K562 (cell line): ENCODE measurements around the gene MPPED1. TPM values are rescaled to one million over a fixed set of nuclear protein-coding genes. Genes with fewer than 3 reads are reported as not detected.

Experiments used
- ATAC-seq: fragments of 200-7000 bp; cut with Tn5 transposase; 3 replicates; pipeline ENCODE4 v1.9.1; 2020; ENCODE audit warnings: moderate library complexity
- BruUV-seq: library from RNA; stranded (reverse); fragments of 400-500 nt; replicated peaks from 2 replicates; lab custom pipeline; 2021; lab: Mats Ljungman, UMichigan
- CTCF ChIA-PET: fragments of 300-600 bp; formaldehyde crosslinking; extraction: SDS; loops from one replicate; lab custom pipeline; 2021; ENCODE audit warnings: low intra/inter-chr PET ratio; lab: Yijun Ruan, JAX
- POLR2A ChIA-PET: fragments of 300-600, 350-650 bp; sonication (Branson Sonifier 250); formaldehyde crosslinking; extraction: SDS; loops from one replicate; lab custom pipeline; 2021; ENCODE audit warnings: antibody characterized with exemption, inconsistent platforms; lab: Yijun Ruan, JAX
- DNase-seq, 4 experiments: peaks; one replicate each; pipeline versions ENCODE4 v3.0.0 to v3.0.0-alpha.2; 2011 to 2018; ENCODE audit warnings: low spot score in 3 of 4, mixed read lengths in 3 of 4; ENCODE audit errors: extremely low read depth in 1 of 4
- FAIRE-seq: peaks from 2 replicates; lab custom pipeline; 2011; peaks lifted over from hg19 to GRCh38; lab: Jason Lieb, UNC
- H2AFZ ChIP-seq: 2 replicates; pipeline ENCODE4 v1.6.0; 2011; ENCODE audit warnings: low read depth, low read length, control low read depth, inconsistent platforms
- H3K27ac ChIP-seq: fragments of 200-600 bp; 3 replicates; pipeline ENCODE4 v1.8.0; 2011; ENCODE audit warnings: low read depth, mild to moderate bottlenecking, control low read depth, inconsistent platforms, low read length, moderate library complexity, mixed read lengths; ENCODE audit errors: extremely low read depth
- H3K27me3 ChIP-seq, 2 experiments: fragments of 300-600 bp in 1 of 2; 2 replicates in 1 of 2; 3 replicates in 1 of 2; pipeline versions ENCODE4 v1.6.0 to v1.8.0; 2011; ENCODE audit warnings: inconsistent platforms in 2 of 2, low read length in 2 of 2, mild to moderate bottlenecking in 1 of 2, mixed read lengths in 1 of 2, moderate library complexity in 1 of 2; ENCODE audit not compliant: control insufficient read depth in 2 of 2, insufficient read depth in 2 of 2
- H3K36me3 ChIP-seq: fragments of 300-600 bp; 3 replicates; pipeline ENCODE4 v1.8.0; 2011; ENCODE audit warnings: mild to moderate bottlenecking, low read length, inconsistent platforms; ENCODE audit not compliant: control insufficient read depth, insufficient read depth
- H3K4me1 ChIP-seq, 2 experiments: fragments of 200-600 bp in 1 of 2; replicated peaks in 1 of 2; 2 replicates in 1 of 2; 3 replicates in 1 of 2; pipeline versions ENCODE4 v1.5.1 to v1.8.0; 2011; ENCODE audit warnings: inconsistent platforms in 2 of 2, low read length in 2 of 2, mild to moderate bottlenecking in 1 of 2, mixed read lengths in 1 of 2, moderate library complexity in 1 of 2; ENCODE audit not compliant: control insufficient read depth in 2 of 2, insufficient read depth in 2 of 2
- H3K4me2 ChIP-seq: 2 replicates; pipeline ENCODE4 v1.6.1; 2011; ENCODE audit warnings: low read length, control low read depth, inconsistent platforms, mixed read lengths; ENCODE audit not compliant: insufficient read depth
- H3K4me3 ChIP-seq: fragments of 200-600 bp; sonication (generic), shearing (Covaris generic); 2 replicates; pipeline ENCODE4 v1.5.1; 2016; ENCODE audit warnings: control low read depth, inconsistent platforms
- H3K79me2 ChIP-seq: fragments of 200-600 bp; 3 replicates; pipeline ENCODE4 v1.8.0; 2011; ENCODE audit warnings: low read length, inconsistent platforms; ENCODE audit not compliant: control insufficient read depth, insufficient read depth
- H3K9ac ChIP-seq, 2 experiments: 2 replicates each; pipeline versions ENCODE4 v1.6.0 to v1.6.1; 2011; ENCODE audit warnings: low read depth in 2 of 2, low read length in 2 of 2, control low read depth in 1 of 2, inconsistent platforms in 1 of 2, mild to moderate bottlenecking in 1 of 2, mixed read lengths in 1 of 2; ENCODE audit not compliant: insufficient read depth in 1 of 2
- H3K9me1 ChIP-seq: one replicate; pipeline ENCODE4 v1.6.0; 2011; ENCODE audit warnings: inconsistent platforms, mild to moderate bottlenecking, low read length, moderate library complexity; ENCODE audit not compliant: control insufficient read depth, insufficient read depth
- H3K9me3 ChIP-seq: replicated peaks from 2 replicates; pipeline ENCODE4 v1.5.1; 2011; ENCODE audit warnings: low read depth, low read length, inconsistent platforms; ENCODE audit not compliant: control insufficient read depth, insufficient read depth
- H4K20me1 ChIP-seq: replicated peaks from 2 replicates; pipeline ENCODE4 v1.6.1; 2011; ENCODE audit warnings: low read length, inconsistent platforms, mixed read lengths; ENCODE audit not compliant: control insufficient read depth, insufficient read depth
- ELF1 ChIP-seq: fragments of 200-800 bp; sonication (Bioruptor generic); IDR thresholded peaks from 2 replicates; pipeline ENCODE4 v1.6.1; 2016; ENCODE audit warnings: missing genetic modification characterization, missing compliant biosample characterization
- HEY1 ChIP-seq: fragments of 250-450 bp; sonication (Bioruptor Pico); IDR thresholded peaks from 2 replicates; pipeline ENCODE4 v1.5.0; 2020; ENCODE audit warnings: mild to moderate bottlenecking, moderate library complexity, borderline replicate concordance
- MLX ChIP-seq, 2 experiments: fragments of 450-650 bp in 1 of 2; sonication (generic) in 1 of 2; formaldehyde crosslinking; conservative IDR thresholded peaks; 2 replicates each; pipeline versions ENCODE4 v1.4.0 to v1.8.1; 2020 to 2022; ENCODE audit warnings: mild to moderate bottlenecking in 1 of 2, missing genetic modification reagents in 1 of 2
- PRPF4 ChIP-seq: fragments of 200-400 bp; formaldehyde crosslinking; IDR thresholded peaks from one replicate; pipeline ENCODE4 v1.6.1; 2017; ENCODE audit warnings: low read length, low read depth, mild to moderate bottlenecking; ENCODE audit not compliant: insufficient read depth, poor library complexity, severe bottlenecking
- SMARCA5 ChIP-seq: fragments of 450-650 bp; IDR thresholded peaks from 2 replicates; pipeline ENCODE4 v1.6.1; 2016
- ZNF717 ChIP-seq: fragments of 250-450 bp; sonication (Bioruptor Pico); IDR thresholded peaks from 2 replicates; pipeline ENCODE4 v1.5.0; 2021
- WGBS: fragments of 100-300 bp; shearing (Covaris generic); methylation state at CpG from one replicate; pipeline ENCODE4 v1.1.6; 2016; ENCODE audit warnings: low coverage, mixed read lengths; ENCODE audit not compliant: insufficient coverage; ENCODE audit errors: missing lambda C conversion rate; 5-methylcytosine and 5-hydroxymethylcytosine counted together
- in situ Hi-C: fragments of 300-500 bp; cut with MboI; formaldehyde crosslinking; loops from 4 replicates; pipeline ENCODE4 v1.15.0; 2018; ENCODE audit warnings: inconsistent platforms, mixed read lengths
- intact Hi-C: fragments of 100-400 bp; cut with micrococcal nuclease; formaldehyde crosslinking; loops from 2 replicates; pipeline ENCODE4 v1.14.2; 2022
- polyA plus RNA-seq, 8 experiments: library from polyadenylated mRNA; depleted of rRNA in 4 of 8; stranded (reverse) in 5 of 8; unstranded in 3 of 8; fragments of >200 nt; fragmentation: Nextera tagmentation in 2 of 8; fragmentation: Illumina TruSeq in 1 of 8; extraction: Ambion mirVana in 2 of 8; extraction: Trizol in 1 of 8; gene quantifications; 2 replicates each; pipeline versions ENCODE4 v1.2.1 to v1.2.3, GENCODE V29; 2011 to 2014; ENCODE audit warnings: inconsistent platforms in 1 of 8, missing spikeins in 1 of 8
- total RNA-seq, 7 experiments: library from RNA; depleted of rRNA in 6 of 7; stranded (reverse); fragments of >200 nt in 6 of 7; fragmentation: Illumina TruSeq in 2 of 7; extraction: Trizol in 2 of 7; gene quantifications; 2 replicates each; pipeline versions ENCODE4 v1.2.1 to v1.2.3, GENCODE V29; 2011 to 2021; ENCODE audit warnings: low replicate concordance in 1 of 7
- TF ChIP-seq, protein P1 (sequence below): sonication (generic); formaldehyde crosslinking; IDR thresholded peaks from 2 replicates; pipeline ENCODE4 v1.8.1; 2023; ENCODE audit warnings: mild to moderate bottlenecking, missing genetic modification reagents
- TF ChIP-seq, protein P2 (sequence below): fragments of 200-600 bp; sonication (generic); IDR thresholded peaks from one replicate; pipeline ENCODE4 v1.6.1; 2012; ENCODE audit warnings: mild to moderate bottlenecking, low read depth, low read length, inconsistent platforms

MPPED1 gene
- total and polyA plus RNA-seq, 9 of the 15 experiments (the other 6 are each of a cell fraction or from before 2014, with no cell fraction given) = not detected

GRCh38 chr22:43396934-43397457, 14.8 kb upstream of the MPPED1 start:
- H3K4me3 ChIP-seq = no peak overlapping the region
- 2% methylated on average over 18 of the region's 23 CpGs for WGBS
- in situ Hi-C loops = loop anchor here (10.0 kb wide), 1 partner anchor 1228 kb away; no protein-coding TSS in a partner anchor
- TF ChIP-seq HEY1 = no peak
- TF ChIP-seq, protein P1, sequence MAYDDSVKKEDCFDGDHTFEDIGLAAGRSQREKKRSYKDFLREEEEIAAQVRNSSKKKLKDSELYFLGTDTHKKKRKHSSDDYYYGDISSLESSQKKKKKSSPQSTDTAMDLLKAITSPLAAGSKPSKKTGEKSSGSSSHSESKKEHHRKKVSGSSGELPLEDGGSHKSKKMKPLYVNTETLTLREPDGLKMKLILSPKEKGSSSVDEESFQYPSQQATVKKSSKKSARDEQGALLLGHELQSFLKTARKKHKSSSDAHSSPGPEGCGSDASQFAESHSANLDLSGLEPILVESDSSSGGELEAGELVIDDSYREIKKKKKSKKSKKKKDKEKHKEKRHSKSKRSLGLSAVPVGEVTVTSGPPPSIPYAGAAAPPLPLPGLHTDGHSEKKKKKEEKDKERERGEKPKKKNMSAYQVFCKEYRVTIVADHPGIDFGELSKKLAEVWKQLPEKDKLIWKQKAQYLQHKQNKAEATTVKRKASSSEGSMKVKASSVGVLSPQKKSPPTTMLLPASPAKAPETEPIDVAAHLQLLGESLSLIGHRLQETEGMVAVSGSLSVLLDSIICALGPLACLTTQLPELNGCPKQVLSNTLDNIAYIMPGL (CRISPR knock-in tag) = no peak
- no peak for TF ChIP-seq ELF1 (tag)
- TF ChIP-seq PRPF4 = no peak
- TF ChIP-seq, protein P2, sequence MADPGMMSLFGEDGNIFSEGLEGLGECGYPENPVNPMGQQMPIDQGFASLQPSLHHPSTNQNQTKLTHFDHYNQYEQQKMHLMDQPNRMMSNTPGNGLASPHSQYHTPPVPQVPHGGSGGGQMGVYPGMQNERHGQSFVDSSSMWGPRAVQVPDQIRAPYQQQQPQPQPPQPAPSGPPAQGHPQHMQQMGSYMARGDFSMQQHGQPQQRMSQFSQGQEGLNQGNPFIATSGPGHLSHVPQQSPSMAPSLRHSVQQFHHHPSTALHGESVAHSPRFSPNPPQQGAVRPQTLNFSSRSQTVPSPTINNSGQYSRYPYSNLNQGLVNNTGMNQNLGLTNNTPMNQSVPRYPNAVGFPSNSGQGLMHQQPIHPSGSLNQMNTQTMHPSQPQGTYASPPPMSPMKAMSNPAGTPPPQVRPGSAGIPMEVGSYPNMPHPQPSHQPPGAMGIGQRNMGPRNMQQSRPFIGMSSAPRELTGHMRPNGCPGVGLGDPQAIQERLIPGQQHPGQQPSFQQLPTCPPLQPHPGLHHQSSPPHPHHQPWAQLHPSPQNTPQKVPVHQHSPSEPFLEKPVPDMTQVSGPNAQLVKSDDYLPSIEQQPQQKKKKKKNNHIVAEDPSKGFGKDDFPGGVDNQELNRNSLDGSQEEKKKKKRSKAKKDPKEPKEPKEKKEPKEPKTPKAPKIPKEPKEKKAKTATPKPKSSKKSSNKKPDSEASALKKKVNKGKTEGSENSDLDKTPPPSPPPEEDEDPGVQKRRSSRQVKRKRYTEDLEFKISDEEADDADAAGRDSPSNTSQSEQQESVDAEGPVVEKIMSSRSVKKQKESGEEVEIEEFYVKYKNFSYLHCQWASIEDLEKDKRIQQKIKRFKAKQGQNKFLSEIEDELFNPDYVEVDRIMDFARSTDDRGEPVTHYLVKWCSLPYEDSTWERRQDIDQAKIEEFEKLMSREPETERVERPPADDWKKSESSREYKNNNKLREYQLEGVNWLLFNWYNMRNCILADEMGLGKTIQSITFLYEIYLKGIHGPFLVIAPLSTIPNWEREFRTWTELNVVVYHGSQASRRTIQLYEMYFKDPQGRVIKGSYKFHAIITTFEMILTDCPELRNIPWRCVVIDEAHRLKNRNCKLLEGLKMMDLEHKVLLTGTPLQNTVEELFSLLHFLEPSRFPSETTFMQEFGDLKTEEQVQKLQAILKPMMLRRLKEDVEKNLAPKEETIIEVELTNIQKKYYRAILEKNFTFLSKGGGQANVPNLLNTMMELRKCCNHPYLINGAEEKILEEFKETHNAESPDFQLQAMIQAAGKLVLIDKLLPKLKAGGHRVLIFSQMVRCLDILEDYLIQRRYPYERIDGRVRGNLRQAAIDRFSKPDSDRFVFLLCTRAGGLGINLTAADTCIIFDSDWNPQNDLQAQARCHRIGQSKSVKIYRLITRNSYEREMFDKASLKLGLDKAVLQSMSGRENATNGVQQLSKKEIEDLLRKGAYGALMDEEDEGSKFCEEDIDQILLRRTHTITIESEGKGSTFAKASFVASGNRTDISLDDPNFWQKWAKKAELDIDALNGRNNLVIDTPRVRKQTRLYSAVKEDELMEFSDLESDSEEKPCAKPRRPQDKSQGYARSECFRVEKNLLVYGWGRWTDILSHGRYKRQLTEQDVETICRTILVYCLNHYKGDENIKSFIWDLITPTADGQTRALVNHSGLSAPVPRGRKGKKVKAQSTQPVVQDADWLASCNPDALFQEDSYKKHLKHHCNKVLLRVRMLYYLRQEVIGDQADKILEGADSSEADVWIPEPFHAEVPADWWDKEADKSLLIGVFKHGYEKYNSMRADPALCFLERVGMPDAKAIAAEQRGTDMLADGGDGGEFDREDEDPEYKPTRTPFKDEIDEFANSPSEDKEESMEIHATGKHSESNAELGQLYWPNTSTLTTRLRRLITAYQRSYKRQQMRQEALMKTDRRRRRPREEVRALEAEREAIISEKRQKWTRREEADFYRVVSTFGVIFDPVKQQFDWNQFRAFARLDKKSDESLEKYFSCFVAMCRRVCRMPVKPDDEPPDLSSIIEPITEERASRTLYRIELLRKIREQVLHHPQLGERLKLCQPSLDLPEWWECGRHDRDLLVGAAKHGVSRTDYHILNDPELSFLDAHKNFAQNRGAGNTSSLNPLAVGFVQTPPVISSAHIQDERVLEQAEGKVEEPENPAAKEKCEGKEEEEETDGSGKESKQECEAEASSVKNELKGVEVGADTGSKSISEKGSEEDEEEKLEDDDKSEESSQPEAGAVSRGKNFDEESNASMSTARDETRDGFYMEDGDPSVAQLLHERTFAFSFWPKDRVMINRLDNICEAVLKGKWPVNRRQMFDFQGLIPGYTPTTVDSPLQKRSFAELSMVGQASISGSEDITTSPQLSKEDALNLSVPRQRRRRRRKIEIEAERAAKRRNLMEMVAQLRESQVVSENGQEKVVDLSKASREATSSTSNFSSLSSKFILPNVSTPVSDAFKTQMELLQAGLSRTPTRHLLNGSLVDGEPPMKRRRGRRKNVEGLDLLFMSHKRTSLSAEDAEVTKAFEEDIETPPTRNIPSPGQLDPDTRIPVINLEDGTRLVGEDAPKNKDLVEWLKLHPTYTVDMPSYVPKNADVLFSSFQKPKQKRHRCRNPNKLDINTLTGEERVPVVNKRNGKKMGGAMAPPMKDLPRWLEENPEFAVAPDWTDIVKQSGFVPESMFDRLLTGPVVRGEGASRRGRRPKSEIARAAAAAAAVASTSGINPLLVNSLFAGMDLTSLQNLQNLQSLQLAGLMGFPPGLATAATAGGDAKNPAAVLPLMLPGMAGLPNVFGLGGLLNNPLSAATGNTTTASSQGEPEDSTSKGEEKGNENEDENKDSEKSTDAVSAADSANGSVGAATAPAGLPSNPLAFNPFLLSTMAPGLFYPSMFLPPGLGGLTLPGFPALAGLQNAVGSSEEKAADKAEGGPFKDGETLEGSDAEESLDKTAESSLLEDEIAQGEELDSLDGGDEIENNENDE = no peak
- TF ChIP-seq SMARCA5 = no peak
- no peak for TF ChIP-seq MLX (CRISPR knock-in tag; conservative IDR thresholded peaks at IDR 0.05)
- no peak for TF ChIP-seq ZNF717 (CRISPR knock-in tag)

More at GRCh38 chr22:43396934-43397457, 14.8 kb upstream of the MPPED1 start:
- Histone ChIP-seq H3K9ac (no peak overlapping the region), H2AFZ (no peak overlapping the region), H4K20me1 (no peaks in the 10 kb centered on the region), H3K9me1 (no peaks in the 10 kb centered on the region), H3K4me1 (peaks cover 0 to 11% of the 10 kb centered on the region in 2 experiments; a peak in 2 of 5 replicates), H3K36me3 (no peaks in the 10 kb centered on the region), H3K79me2 (no peaks in the 10 kb centered on the region), H3K27me3 (peaks cover 0 to 4% of the 10 kb centered on the region in 2 experiments; a peak in 2 of 5 replicates), H3K27ac (no peak overlapping the region), H3K4me2 (no peak overlapping the region), H3K9me3 (no peaks in the 10 kb centered on the region)
- ChIA-PET CTCF (no interaction called here), POLR2A (no interaction called here)
- DNase-seq (no peak), ATAC-seq (no peak), FAIRE-seq (no peak)
- BruUV-seq = no TSS peak
- intact Hi-C loops = loop anchor here (5.0 kb wide), 1 partner anchor 225 kb away; no protein-coding TSS in a partner anchor
